ENCODE results near the gene HOXA4.

Gene HOXA4

GRCh38 chr7:27116962-27117886, 13.3 kb downstream of the HOXA4 start:
- DNase-seq (ENCODE audit: low spot score): no peak

- no peak for DNase-seq (ENCODE audit: low spot score)
These were observed 14.3 kb downstream of the HOXA4 start for GRCh38 chr7:27116031-27116961.

- DNase-seq (ENCODE audit: low spot score): peak; percentile 79
These were observed 15.1 kb downstream of the HOXA4 start for GRCh38 chr7:27115221-27116026.

- DNase-seq (ENCODE audit: low spot score): no peak
These were observed 15.7 kb downstream of the HOXA4 start for GRCh38 chr7:27114881-27115220.

GRCh38 chr7:27113991-27114769, 16.4 kb downstream of the HOXA4 start:
- DNase-seq (ENCODE audit: low spot score): peak; percentile 71

- DNase-seq (ENCODE audit: low spot score): peak; percentile 81
These were observed 17.3 kb downstream of the HOXA4 start for GRCh38 chr7:27112955-27113949.

- no peak for DNase-seq (ENCODE audit: low spot score)
These were observed 18.2 kb downstream of the HOXA4 start for GRCh38 chr7:27112361-27112760.

GRCh38 chr7:27111751-27112277, 18.7 kb downstream of the HOXA4 start:
- DNase-seq (ENCODE audit: low spot score): no peak

- no peak for DNase-seq (ENCODE audit: low spot score)
These were observed 19.4 kb downstream of the HOXA4 start for GRCh38 chr7:27111042-27111750.

- DNase-seq (ENCODE audit: low spot score): peak; percentile 98
These were observed 20.1 kb downstream of the HOXA4 start for GRCh38 chr7:27110186-27111031.

GRCh38 chr7:27109466-27110185, 20.9 kb downstream of the HOXA4 start:
- DNase-seq (ENCODE audit: low spot score): no peak

GRCh38 chr7:27108390-27109127, 22.0 kb downstream of the HOXA4 start:
- DNase-seq (ENCODE audit: low spot score): no peak

GRCh38 chr7:27107391-27108381, 22.9 kb downstream of the HOXA4 start:
- DNase-seq (ENCODE audit: low spot score): no peak

GRCh38 chr7:27106901-27107240, 23.7 kb downstream of the HOXA4 start:
- no peak for DNase-seq (ENCODE audit: low spot score)

GRCh38 chr7:27106181-27106900, 24.2 kb downstream of the HOXA4 start:
- no peak for DNase-seq (ENCODE audit: low spot score)

All from HuH-7 (cell line).